GM18867 (cell line): ENCODE data around the gene RUFY3.
"Not testable (repeated sequence)": the region's sequence is repeated elsewhere in the genome, so short reads cannot be mapped to it uniquely, and the experiment has no call there.

Experiments
- ATAC-seq: cut with Tn5 transposase; IDR thresholded peaks from one replicate; pipeline ENCODE4 v1.9.1; 2021; ENCODE audit warnings: mild to moderate bottlenecking, moderate library complexity; ENCODE audit not compliant: unreplicated experiment

RUFY3 gene

DNA sequence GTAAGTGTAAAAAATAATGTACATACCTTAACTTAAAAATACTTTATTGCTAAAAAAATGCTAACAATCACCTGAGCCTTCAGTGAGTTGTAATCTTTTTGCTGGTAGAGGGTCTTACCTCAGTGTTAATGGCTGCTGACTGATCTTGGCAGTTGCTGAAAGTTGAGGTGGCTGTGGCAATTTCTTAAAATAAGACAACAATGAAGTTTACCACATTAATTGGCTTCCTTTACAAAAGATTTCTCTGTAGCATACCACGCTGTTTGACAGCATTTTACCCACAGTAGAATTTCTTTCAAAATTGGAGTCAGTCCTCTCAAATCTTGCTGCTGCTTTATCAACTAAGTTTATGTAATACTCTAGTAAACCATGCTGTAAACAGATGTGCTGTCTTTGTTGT is 47.6 kb downstream of the RUFY3 start:
- not testable (repeated sequence) for ATAC-seq

DNA sequence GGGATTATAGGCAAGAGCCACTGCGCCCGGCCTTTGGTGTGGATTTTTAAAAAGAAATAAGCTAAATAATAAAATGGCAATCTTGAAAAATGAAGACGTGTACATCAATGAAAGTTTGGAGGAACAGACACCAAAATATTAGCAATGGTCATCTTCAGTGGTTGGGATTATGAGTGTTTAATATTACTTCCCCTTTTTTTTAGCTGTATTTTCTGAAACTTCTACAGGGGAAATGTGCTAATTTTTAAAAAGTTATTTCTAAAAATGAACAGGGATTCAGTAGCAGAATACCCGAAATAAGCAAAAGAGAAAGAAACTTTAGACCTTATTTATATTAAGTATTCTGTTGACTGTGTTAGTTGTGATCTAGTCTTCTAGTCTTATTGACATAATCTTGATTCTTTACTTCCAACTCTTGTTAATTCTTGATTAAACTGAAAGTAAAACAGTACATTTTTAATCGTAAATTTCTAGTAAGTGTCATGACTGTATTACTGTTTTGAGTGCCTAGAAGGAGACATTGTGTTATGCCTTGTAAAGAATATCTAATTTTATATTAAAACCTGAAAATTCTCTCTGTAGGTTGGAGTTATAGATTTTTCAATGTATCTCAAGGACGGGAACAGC is 51.3 kb downstream of the RUFY3 start:
- ATAC-seq, result peak; percentile 65

DNA sequence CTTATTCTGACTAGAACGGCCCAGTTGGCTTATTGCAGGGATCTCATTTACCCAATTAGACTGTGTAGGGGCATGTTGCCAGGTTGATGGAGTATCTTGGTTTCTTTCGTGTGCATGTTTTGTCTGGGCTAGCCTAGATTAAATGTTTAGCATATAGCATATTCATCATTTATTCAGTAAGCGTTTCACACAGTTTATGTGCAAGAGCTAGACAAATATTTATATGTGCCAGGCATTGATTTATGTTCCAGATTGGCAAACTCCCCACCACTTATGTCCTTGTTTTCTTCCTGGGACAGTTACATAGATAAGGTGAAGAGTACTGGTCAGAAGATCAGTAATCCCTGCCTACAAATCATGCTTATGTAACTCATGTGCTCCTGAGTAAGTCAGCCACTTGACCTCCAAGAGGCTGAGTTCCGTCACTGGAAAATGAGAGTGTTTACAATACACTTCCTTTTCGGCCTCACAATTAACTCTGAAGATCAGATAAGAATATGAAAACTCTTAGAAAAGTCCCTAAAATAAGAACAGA is 57.2 kb downstream of the RUFY3 start:
- no peak for ATAC-seq

DNA sequence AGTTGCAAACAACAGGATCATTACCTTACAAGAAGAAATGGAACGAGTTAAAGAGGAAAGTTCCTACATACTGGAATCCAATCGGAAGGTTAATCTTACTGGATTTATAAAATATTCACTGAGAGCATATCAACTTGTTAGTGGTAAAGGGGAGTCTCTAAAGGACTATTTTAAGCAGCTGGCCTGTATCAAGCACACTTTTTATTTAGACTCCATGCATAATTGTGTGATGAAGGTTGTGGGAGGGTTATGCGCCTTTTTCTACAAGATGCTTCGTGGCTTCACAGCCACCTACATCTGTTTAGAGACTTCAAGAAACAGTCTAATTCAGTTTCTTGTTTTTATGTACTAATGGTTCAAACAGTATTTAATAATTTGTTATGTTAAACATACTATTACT is 61.3 kb downstream of the RUFY3 start:
- ATAC-seq, result no peak

DNA sequence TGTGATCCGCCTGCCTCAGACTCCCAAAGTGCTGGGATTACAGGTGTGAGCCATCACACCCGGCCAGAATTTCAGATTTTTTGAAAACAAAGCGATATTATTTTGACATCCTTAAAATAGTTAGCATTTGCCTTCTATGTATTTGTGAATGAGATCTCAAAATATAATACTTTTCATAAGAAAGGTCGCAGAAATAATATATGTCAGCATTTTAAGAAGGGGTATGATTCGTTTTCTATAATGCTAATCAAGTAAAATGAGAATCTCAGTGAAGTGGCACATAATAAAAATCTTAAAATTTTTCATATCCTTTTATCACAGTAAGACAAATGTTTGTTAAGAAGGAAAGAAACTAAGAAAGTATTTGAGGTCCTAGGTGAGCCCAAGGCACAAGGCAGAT is 65.7 kb downstream of the RUFY3 start:
- ATAC-seq, result no peak

DNA sequence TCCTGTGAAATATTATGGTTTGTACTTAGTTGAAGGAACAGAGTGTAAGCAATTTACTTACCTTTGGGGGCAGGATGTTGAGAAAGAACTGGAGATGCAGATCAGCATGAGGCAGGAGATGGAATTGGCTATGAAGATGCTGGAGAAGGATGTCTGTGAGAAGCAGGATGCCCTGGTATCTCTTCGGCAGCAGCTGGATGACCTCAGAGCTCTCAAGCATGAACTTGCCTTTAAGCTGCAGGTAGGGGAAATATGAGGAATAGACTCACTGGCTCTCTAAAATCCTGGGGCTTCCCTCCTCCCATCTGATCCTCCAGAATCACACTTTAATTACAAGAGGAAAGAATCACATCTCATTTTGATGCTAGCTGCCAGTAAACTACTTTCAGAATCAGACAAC is 67.0 kb downstream of the RUFY3 start:
- no peak for ATAC-seq

DNA sequence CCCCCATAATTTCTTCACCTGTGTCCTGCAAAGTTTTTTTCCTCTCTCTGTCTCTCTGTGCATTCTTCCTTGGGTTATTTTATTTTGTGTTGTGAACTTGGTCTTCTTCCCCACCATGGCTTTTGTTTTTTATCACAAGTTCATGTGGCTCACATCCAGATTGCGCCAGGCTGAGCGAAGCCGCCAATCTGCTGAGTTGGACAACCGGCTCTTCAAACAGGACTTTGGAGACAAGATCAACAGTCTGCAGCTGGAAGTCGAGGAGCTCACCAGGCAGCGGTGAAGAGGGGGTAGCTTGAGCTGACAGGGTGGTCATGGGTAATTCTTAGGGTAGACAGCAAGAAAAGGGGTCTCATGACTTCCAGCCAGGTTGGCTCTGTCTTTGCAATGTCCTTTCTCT is 71.9 kb downstream of the RUFY3 start:
- no peak for ATAC-seq

DNA sequence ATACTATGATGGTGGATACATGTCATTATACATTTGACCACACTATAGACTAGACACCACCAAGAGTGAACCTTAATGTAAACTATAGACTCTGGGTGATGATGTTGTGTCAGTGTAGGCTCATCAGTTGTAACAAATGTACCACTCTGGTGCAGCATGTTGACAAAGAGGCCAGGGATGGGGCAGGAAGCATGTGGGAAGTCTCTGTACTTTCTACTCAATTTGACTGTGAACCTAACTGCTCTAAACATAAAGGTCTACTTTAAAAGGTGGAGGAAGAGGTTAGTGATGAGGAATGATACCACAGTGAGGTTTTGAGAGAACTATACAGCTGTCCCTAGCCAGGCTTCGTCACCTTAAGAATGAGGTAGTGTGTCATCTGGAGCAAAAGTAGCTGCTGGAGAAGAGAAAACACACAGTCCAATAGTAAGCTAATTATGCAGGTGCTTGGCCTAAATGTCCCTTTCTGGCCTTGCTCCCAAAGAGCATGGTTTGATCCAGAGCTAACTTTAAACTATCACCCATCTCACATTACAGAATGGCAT is 79.6 kb downstream of the RUFY3 start:
- ATAC-seq, result no peak

DNA sequence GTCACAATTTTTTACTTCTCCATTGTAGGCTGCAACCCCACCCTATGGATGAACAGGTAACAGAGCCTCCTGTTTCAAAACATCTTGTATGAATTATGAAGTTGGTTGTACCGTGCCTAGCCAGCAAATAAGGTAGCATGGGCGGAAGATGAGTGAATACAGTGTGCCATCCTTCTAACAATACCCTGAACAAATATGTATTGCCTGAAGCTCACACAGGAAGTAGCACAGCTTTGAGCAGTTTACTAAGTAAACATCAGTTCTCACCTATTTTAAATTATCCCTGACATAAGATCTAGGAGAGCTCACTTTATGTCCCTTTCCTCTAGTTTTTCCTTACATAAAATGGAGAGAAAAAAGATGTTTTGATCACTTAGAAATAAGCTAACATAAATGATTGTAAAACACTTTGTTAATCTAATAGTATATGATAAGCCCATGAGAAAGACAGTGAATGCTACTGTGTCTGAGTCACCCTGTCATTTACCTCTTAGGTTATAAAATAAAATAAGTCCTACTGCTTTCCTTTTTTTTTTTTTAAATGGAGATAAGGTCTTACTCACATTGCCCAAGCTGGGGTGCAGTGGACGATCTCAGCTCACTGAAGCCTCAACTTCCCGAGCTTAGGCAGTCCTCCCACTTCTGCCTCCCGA is 81.3 kb downstream of the RUFY3 start:
- ATAC-seq, result no peak

DNA sequence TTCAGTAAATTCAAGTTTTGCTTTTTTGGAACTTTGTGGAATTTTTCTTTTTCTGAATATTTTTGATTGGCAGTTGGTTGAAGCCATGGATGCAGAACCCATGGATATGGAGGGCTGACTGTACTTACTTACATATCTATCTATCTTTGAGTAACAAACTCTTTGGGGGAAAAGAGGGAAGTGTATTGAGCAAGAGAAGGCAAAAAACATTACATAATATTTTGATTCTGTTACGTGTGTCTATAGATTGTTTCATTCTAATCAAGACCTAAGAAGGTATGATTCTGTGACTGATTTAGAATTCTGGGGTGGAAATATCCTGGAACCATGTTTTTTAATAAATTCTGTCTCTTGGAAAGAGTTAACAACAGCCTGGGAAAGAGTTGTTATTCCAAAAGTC is 86.4 kb downstream of the RUFY3 start:
- no peak for ATAC-seq

DNA sequence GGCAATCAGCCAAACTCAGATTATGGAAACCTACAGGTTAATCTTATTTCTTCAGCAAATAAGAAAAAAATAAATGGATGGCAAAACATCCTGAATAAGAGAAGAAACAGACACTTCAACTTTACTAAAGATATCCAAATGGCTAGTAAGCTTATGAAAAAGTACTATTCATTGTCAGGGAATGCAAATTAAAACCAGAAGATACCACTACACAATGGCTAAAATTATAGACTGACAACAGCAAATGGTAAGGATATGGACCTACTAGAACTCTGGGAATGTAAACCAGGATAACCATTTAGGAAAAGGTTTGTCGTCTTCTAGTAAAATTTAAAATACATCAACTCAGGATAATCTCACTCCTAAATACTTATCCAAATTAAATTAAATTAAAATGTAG is 93.6 kb downstream of the RUFY3 start:
- ATAC-seq, result no peak

DNA sequence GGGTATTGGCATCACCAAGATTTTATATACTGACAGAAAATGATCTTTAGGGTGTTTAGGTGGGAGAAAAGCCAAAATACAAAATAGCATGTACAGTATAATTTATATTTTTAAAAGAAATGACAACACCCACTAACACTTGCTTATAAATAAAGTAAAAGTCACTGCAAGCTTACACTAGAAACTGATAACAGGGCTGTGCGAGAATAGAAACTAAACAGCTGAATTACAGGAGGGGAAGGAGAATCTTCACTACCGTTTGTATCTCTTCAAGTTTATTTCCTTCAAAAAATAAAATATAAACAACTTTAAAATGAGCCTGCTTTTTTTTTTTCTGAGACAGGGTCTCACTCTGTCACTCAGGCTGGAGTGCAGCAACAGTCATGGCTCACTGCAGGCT is 95.1 kb downstream of the RUFY3 start:
- peak; percentile 40 for ATAC-seq

DNA sequence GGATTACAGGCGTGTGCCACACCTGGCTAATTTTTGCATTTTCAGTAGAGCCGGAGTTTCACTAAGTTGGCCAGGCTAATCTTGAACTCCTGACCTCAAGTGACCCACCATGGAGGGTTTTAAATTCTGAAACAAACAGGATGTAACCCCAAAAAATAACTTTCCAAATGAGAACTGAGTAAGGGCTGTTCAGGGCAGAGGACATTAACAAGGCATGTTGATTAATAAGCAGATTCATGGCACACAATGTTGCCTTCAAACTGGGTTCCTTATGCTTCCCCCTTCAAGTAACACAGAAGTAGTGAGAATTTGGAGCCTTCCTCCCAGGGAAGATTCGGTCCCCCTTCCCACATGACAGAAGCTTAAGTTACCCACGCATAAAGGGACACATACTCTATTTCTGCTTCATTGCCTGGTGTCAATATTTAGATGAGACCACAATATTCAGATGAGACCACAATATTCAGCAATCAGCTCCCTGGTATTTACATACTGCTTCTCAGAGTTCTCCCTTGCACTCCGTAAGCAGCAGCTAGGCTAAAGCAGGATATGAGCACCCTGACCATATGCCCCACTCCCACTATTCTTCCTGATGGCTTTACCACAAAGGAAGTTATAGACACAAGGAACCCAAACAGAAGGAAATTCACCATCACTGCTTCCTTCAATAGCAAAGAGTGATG is 96.5 kb downstream of the RUFY3 start:
- ATAC-seq, result peak; percentile 74

DNA sequence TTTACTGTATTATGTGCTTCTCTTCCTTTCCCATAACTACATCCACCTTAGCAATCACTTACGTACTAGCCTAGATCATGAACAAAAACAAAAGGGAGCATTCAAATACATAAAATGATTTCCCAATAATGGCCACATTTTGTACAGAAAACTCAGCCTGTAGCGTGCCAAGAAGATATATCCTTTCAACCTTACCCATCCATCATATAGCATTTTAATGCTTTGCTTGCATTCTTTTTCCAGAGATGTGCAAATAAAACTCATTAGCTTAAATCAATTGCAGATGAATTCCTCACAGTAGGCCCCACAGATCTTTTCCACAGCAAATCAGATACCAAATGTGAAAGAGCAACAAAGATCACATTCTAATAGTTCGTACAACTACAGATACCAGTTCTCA is 97.2 kb downstream of the RUFY3 start:
- no peak for ATAC-seq

DNA sequence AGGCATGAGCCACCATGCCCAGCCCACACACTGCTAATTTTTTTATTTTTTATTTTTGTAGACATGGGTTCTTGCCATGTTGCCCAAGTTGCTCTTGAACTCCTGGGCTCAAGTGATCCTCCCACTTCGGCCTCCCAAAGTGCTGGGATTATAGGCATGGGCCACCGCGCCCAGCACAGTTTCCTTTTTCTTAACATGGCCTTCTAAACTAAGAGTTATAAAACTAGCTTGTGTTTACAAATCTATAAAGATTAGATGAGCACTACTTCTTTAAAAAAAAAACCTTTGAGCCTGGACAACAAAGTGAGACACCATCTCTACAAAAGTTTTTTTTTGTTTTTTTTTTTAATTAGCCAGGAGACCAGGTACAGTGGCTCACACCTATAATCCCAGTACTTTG is 107.3 kb downstream of the RUFY3 start:
- no peak for ATAC-seq

DNA sequence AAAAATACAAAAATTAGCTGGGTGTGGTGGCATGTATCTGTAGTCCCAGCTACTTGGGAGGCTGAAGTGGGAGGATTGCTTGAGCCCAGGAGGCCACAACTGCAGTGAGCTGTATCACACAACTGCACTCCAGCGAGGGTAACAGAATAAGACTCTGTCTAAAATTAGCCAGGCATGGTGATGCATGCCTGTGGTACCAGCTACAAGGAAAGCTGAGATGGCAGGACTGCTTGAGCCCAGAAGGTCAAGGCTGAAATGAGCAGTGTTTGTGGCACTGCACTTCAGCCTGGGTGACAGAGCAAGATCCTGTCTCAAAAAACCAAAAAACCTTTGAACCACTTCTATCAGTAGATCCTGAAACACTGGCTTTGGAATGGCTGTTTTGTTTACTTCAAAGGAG is 107.7 kb downstream of the RUFY3 start:
- ATAC-seq, result no peak

DNA sequence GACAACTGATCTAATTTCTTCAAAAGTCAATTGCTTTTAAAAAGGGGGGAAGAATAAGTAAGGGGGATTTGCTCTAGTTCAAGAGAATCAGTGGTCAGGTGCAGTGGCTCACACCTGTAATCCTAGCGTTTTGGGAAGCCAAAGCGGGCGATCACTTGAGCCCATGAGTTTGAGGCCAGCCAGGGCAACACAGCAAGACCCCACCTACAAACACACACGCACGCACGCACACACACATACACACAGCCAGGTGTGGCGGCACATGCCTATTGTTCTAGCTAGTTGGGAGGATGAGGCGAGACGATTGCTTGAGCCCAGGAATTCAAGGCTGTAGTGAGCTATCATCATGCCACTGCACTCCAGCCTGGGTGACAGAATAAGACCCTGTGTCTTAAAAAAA is 108.3 kb downstream of the RUFY3 start:
- no peak for ATAC-seq

DNA sequence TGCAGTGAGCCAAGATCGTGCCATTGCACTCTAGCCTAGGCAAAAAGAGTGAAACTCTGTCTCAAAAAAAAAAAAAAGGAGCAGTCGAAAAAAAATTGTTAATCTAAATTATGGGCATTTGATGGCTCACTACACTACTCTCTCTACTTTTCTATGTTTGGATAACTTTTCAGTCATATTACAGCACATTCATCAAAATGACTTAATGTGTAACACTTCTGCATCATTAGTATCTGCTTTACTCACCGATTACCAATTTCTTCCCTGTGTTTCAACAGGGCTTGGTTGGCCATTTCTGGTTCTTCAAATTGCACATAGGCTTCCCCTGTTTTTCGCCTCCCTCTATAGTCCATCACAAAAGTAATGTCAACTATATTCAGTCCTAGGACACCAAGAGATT is 109.5 kb downstream of the RUFY3 start:
- no peak for ATAC-seq

DNA sequence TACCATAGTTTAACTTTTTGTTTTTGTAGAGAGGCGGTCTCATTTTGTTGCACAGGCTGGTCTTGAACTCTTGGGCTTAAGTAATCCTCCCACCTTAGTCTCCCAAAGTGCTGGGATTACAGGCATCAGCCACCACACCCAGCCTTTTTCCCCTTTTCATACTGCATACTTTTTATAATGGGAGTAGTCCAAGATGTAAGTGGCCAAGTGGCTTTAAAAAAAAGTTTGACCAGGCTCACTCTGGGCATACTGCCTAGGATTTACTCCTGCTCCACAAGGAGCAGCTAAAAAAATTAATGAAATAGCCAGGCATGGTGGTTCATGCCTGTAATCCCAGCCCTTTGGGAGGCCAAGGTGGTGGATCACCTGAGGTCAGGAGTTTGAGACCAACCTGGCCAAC is 111.9 kb downstream of the RUFY3 start:
- no peak for ATAC-seq

DNA sequence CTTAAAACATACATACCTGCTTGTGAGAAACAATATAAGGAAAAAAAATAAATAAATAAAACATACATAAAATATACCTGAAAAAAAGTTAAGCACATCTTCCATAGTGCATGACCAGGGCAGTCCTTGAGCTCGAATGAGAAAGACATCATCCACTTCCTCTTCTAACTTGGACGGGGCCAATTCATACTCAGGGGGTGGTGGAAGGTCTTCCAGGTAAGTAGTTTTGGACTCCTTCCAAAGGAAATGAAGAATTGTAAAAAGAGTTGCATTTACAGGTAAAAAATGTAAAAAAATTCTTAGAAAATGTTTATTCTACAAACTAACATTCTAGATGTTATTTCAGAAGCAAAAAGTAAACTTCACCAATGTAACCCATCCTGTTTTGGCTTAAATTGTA is 114.3 kb downstream of the RUFY3 start:
- ATAC-seq, result no peak

DNA sequence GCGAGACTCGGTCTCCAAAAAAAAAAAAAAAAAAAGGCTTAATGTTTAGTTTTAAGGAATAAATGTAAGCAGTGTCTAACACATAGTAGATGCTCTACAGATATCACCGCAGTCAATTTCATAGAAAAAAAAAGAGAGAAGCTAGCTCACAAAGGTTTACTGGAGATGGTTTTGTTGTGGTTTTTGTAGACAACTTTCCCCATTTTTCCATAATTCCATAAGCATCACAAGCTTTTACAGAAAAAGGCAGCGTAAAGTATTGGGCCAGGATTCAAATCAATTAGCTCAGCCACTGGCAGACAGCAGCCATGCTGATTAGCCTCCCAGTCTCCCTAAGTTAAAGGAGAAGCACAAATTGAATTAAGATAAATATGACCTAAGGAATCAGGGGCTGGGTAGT is 116.4 kb downstream of the RUFY3 start:
- ATAC-seq, result no peak
